ENCODE data around the gene FAM170A.
A peak's percentile ranks its signal among the peaks of the same experiment; 100 is the strongest.

FAM170A gene

GRCh38 chr5:119629339-119629738 lies at the start of gene FAM170A:
Gene FAM170A, plus strand, starts transcription at chr5:119629558. Its CDS starts 211 bp downstream, at chr5:119629769.
- DNase-seq, result no peak

GRCh38 chr5:119582987-119583386 lies 46.4 kb upstream of the FAM170A start:
- DNase-seq, result no peak

- no peak for DNase-seq
Observed at GRCh38 chr5:119583684-119584083, 45.7 kb upstream of the FAM170A start.

GRCh38 chr5:119596046-119596445 lies 33.3 kb upstream of the FAM170A start:
- DNase-seq, result no peak

GRCh38 chr5:119597728-119598298 lies 31.5 kb upstream of the FAM170A start:
- DNase-seq, result no peak

- DNase-seq, result no peak
Observed at GRCh38 chr5:119613937-119614336, 15.4 kb upstream of the FAM170A start.

- DNase-seq, result no peak
Observed at GRCh38 chr5:119614838-119615237, 14.5 kb upstream of the FAM170A start.

- no peak for DNase-seq
Observed at GRCh38 chr5:119626086-119626485, 3.3 kb upstream of the FAM170A start.

- no peak for DNase-seq
Observed at GRCh38 chr5:119630752-119631440, 1.5 kb downstream of the FAM170A start.

GRCh38 chr5:119631660-119632059 lies 2.3 kb downstream of the FAM170A start:
- no peak for DNase-seq

- no peak for DNase-seq
Observed at GRCh38 chr5:119651486-119651885, 22.1 kb downstream of the FAM170A start.

GRCh38 chr5:119655061-119655460 lies 25.7 kb downstream of the FAM170A start:
- DNase-seq, result peak; percentile 14

- DNase-seq, result no peak
Observed at GRCh38 chr5:119656023-119656422, 26.7 kb downstream of the FAM170A start.

GRCh38 chr5:119666542-119666941 lies 37.2 kb downstream of the FAM170A start:
- DNase-seq, result no peak

- DNase-seq, result no peak
Observed at GRCh38 chr5:119678351-119679028, 49.1 kb downstream of the FAM170A start.

GRCh38 chr5:119680080-119680479 lies 50.7 kb downstream of the FAM170A start:
- DNase-seq, result no peak

GRCh38 chr5:119681734-119682133 lies 52.4 kb downstream of the FAM170A start:
- no peak for DNase-seq

GRCh38 chr5:119682372-119682771 lies 53.0 kb downstream of the FAM170A start:
- DNase-seq, result no peak
